ENCODE measurements around the gene TLN1. TPM values are rescaled to one million over a fixed set of nuclear protein-coding genes. Genes with fewer than 3 reads are reported as not detected.

TLN1 gene
- total and polyA plus RNA-seq, 2 of the 8 experiments (the other 6 are each of a cell fraction or from before 2014, with no cell fraction given), result 28.1 to 90.1 TPM

GRCh38 chr9:35658968-35659220, 73.1 kb downstream of the TLN1 start (continued):
- no peak for TF ChIP-seq CHD2 (IDR thresholded peaks at IDR 0.05; ENCODE audit: low read length)
- no peak for TF ChIP-seq CTCF (IDR thresholded peaks at IDR 0.05; ENCODE audit: control extremely low read depth in 1 of 3, insufficient read depth in 1 of 3, low read depth in 1 of 3, low read length in 3 of 3)
- TF ChIP-seq SP2 (IDR thresholded peaks at IDR 0.05; ENCODE audit: low read length), result no peak
- TF ChIP-seq FOSL1 (IDR thresholded peaks at IDR 0.05; ENCODE audit: insufficient read depth, low read depth, low read length), result no peak
- no peak for TF ChIP-seq SAP30 (IDR thresholded peaks at IDR 0.05; ENCODE audit: insufficient read depth, insufficient replicate concordance, low read length)
- TF ChIP-seq YY1 (IDR thresholded peaks at IDR 0.05; ENCODE audit: low read depth, low read length), result no peak
